ENCODE results near the gene RPL7A.
"Not testable (repeated sequence)": the region's sequence is repeated elsewhere in the genome, so short reads cannot be mapped to it uniquely, and the experiment has no call there.

RPL7A gene

DNA sequence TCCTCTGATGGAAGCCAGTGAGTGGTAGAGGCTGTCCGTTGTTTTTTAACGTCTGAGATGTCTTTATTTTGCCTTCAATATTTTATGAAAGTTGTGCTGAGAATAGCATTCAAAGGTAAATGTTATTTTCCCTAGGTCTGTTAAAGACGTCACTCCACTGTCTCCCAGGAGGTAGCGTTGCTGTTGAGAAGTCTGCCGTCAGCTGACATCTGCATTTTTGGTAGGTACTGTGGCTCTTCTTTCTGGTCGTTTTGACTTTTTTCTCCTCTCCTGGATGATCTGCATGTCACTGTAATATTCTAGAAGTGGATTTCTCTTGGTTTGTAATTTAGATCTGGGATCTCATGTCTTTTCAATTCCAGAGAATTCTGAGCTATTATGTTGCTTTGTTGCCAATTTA is 38.4 kb upstream of the RPL7A start:
- no CpG with 5 or more reads among the region's 6 CpGs for WGBS (ENCODE audit: insufficient coverage, insufficient read length)

GRCh38 chr9:133315997-133316396 is 32.0 kb upstream of the RPL7A start:
- Histone ChIP-seq H3K36me3 (ENCODE audit: control insufficient read depth, insufficient read depth, low read length) (no peaks in the 10 kb centered on the region), H3K9me3 (ENCODE audit: control insufficient read depth, insufficient read depth, low read length) (no peaks in the 10 kb centered on the region)

More for the DNA sequence above, 38.4 kb upstream of the RPL7A start:
- H3K9me3 ChIP-seq (ENCODE audit: control insufficient read depth, insufficient read depth, low read length) = no peaks in the 10 kb centered on the region
- H3K4me1 ChIP-seq (ENCODE audit: control insufficient read depth, insufficient read depth, low read length) = no peaks in the 10 kb centered on the region
- H3K4me3 ChIP-seq (ENCODE audit: low read length) = no peak overlapping the region
- no peaks in the 10 kb centered on the region for H3K36me3 ChIP-seq (ENCODE audit: control insufficient read depth, insufficient read depth, low read length)
- no peaks in the 10 kb centered on the region for H3K27me3 ChIP-seq (ENCODE audit: control insufficient read depth, insufficient read depth, low read length)
- no peak overlapping the region for H3K27ac ChIP-seq (ENCODE audit: low read length)
- no peak for DNase-seq (ENCODE audit: low read depth, low spot score)

GRCh38 chr9:133317551-133317950 is 30.5 kb upstream of the RPL7A start:
- not testable (repeated sequence) for H3K36me3 ChIP-seq (ENCODE audit: control insufficient read depth, insufficient read depth, low read length); H3K9me3 ChIP-seq (ENCODE audit: control insufficient read depth, insufficient read depth, low read length); H3K27ac ChIP-seq (ENCODE audit: low read length); H3K4me3 ChIP-seq (ENCODE audit: low read length); H3K4me1 ChIP-seq (ENCODE audit: control insufficient read depth, insufficient read depth, low read length); DNase-seq (ENCODE audit: low read depth, low spot score); H3K27me3 ChIP-seq (ENCODE audit: control insufficient read depth, insufficient read depth, low read length)
- no CpG with 5 or more reads among the region's 13 CpGs for WGBS (ENCODE audit: insufficient coverage, insufficient read length)

More at GRCh38 chr9:133315997-133316396, 32.0 kb upstream of the RPL7A start:
- no CpG with 5 or more reads among the region's 2 CpGs for WGBS (ENCODE audit: insufficient coverage, insufficient read length)
- Histone ChIP-seq H3K4me1 (ENCODE audit: control insufficient read depth, insufficient read depth, low read length) (no peaks in the 10 kb centered on the region), H3K27me3 (ENCODE audit: control insufficient read depth, insufficient read depth, low read length) (no peaks in the 10 kb centered on the region), H3K27ac (ENCODE audit: low read length) (no peak overlapping the region), H3K4me3 (ENCODE audit: low read length) (no peak overlapping the region)
- no peak for DNase-seq (ENCODE audit: low read depth, low spot score)

DNA sequence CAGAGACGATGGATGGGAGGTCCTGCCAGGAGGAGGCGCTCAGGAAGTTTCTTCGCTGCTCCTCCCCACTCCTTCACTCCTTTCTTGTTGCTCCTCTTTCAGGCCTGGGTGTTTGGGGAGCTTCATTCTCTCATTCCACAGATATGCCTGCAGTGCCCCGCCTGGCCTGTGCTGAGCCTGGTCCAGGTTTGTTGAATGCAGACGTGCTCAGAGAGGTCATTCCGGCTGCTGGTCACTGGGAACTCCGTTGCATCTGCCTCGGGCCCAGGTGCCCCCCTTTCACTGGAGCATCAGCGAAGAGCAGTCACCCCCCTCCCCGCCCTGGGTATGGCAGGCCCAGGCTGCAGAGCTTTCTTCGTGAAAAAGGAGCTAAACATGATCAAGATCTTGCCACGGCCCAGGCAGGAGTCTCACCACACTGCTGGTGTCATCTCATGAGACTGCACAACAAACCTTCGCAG is 27.6 kb upstream of the RPL7A start:
- no peak for DNase-seq (ENCODE audit: low read depth, low spot score)
- no peak overlapping the region for H3K4me3 ChIP-seq (ENCODE audit: low read length)
- no peaks in the 10 kb centered on the region for H3K9me3 ChIP-seq (ENCODE audit: control insufficient read depth, insufficient read depth, low read length)
- WGBS (ENCODE audit: insufficient coverage, insufficient read length) = no CpG with 5 or more reads among the region's 13 CpGs
- no peaks in the 10 kb centered on the region for H3K36me3 ChIP-seq (ENCODE audit: control insufficient read depth, insufficient read depth, low read length)
- H3K27ac ChIP-seq (ENCODE audit: low read length) = no peak overlapping the region
- no peaks in the 10 kb centered on the region for H3K4me1 ChIP-seq (ENCODE audit: control insufficient read depth, insufficient read depth, low read length)
- no peaks in the 10 kb centered on the region for H3K27me3 ChIP-seq (ENCODE audit: control insufficient read depth, insufficient read depth, low read length)

DNA sequence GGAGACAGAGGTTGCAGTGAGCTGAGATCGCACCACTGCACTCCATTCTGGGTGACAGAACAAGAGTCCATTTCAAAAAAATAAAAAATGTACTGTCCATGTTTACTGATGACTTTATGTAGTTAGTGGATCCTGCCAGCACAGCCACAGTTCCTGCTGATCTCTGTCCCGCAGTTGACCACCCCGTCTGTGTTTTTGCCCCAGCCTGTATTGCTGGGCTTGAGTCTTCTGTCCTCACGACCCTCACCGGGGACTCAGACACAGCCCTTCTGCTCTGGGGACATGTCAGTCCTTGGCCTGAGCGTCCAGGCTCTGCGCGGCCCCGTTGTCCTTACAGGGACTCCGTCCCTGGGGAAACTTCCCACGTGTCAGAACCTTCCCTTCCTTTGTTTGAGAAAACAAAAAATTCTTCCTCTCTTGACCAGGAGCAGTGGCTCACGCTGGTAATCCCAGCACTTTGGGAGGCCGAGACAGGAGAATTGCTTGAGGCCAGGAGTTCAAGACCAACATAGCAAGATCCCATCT is 26.5 kb upstream of the RPL7A start:
- DNase-seq (ENCODE audit: low read depth, low spot score) = no peak
- Histone ChIP-seq H3K36me3 (ENCODE audit: control insufficient read depth, insufficient read depth, low read length) (no peaks in the 10 kb centered on the region), H3K27ac (ENCODE audit: low read length) (no peak overlapping the region), H3K27me3 (ENCODE audit: control insufficient read depth, insufficient read depth, low read length) (no peaks in the 10 kb centered on the region), H3K9me3 (ENCODE audit: control insufficient read depth, insufficient read depth, low read length) (no peaks in the 10 kb centered on the region), H3K4me1 (ENCODE audit: control insufficient read depth, insufficient read depth, low read length) (no peaks in the 10 kb centered on the region), H3K4me3 (ENCODE audit: low read length) (no peak overlapping the region)
- WGBS (ENCODE audit: insufficient coverage, insufficient read length) = no CpG with 5 or more reads among the region's 13 CpGs

DNA sequence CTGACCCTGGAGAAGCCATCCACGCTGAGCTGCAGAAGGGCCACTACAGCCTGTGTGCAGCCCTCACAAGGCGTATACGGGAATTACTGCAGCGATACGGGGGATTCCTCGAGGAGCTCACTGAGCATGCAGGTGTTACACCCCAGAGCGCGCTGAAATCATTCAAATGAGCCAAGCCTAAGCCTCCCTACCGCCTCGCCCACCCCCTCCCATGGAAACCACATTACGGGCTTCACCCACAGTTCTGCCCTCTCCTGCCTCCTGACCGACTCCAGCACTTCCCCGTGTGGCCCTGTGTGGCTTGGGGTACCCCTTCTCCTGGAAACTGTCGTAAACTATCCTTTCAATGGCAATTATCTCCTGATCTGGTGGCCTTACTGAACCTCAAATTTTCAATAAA is 25.3 kb upstream of the RPL7A start:
- H3K9me3 ChIP-seq (ENCODE audit: control insufficient read depth, insufficient read depth, low read length) = no peaks in the 10 kb centered on the region
- H3K27ac ChIP-seq (ENCODE audit: low read length) = no peak overlapping the region
- H3K36me3 ChIP-seq (ENCODE audit: control insufficient read depth, insufficient read depth, low read length) = no peaks in the 10 kb centered on the region
- H3K4me3 ChIP-seq (ENCODE audit: low read length) = no peak overlapping the region
- no CpG with 5 or more reads among the region's 14 CpGs for WGBS (ENCODE audit: insufficient coverage, insufficient read length)
- H3K27me3 ChIP-seq (ENCODE audit: control insufficient read depth, insufficient read depth, low read length) = no peaks in the 10 kb centered on the region
- H3K4me1 ChIP-seq (ENCODE audit: control insufficient read depth, insufficient read depth, low read length) = no peaks in the 10 kb centered on the region
- DNase-seq (ENCODE audit: low read depth, low spot score) = no peak

DNA sequence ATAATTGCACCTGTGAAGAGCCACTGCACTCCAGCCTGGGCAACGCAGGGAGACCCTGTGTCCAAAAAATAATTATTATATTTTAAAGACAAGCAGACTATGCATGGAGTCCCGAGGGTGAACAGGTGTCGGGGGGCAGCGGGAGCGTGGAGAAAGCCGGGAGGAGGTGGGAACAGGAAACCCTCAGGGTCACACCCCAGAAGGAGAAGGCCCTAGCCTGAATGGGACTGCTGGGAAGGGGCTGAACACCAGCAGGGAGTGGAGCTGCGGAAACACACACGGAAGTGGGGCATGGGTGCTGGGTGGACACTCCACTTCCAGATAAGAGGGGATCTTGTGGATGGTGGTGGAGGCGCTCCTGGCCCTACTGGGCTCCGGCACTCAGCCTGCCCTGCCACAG is 24.8 kb upstream of the RPL7A start:
- H3K36me3 ChIP-seq (ENCODE audit: control insufficient read depth, insufficient read depth, low read length) = no peaks in the 10 kb centered on the region
- no peaks in the 10 kb centered on the region for H3K4me1 ChIP-seq (ENCODE audit: control insufficient read depth, insufficient read depth, low read length)
- no peak for DNase-seq (ENCODE audit: low read depth, low spot score)
- H3K27me3 ChIP-seq (ENCODE audit: control insufficient read depth, insufficient read depth, low read length) = no peaks in the 10 kb centered on the region
- H3K9me3 ChIP-seq (ENCODE audit: control insufficient read depth, insufficient read depth, low read length) = no peaks in the 10 kb centered on the region
- H3K4me3 ChIP-seq (ENCODE audit: low read length) = no peak overlapping the region
- H3K27ac ChIP-seq (ENCODE audit: low read length) = no peak overlapping the region
- WGBS (ENCODE audit: insufficient coverage, insufficient read length) = no CpG with 5 or more reads among the region's 10 CpGs

- no CpG with 5 or more reads among the region's 13 CpGs for WGBS (ENCODE audit: insufficient coverage, insufficient read length)
- Histone ChIP-seq H3K27ac (ENCODE audit: low read length) (no peak overlapping the region), H3K4me3 (ENCODE audit: low read length) (no peak overlapping the region), H3K9me3 (ENCODE audit: control insufficient read depth, insufficient read depth, low read length) (no peaks in the 10 kb centered on the region), H3K4me1 (ENCODE audit: control insufficient read depth, insufficient read depth, low read length) (no peaks in the 10 kb centered on the region), H3K36me3 (ENCODE audit: control insufficient read depth, insufficient read depth, low read length) (no peaks in the 10 kb centered on the region), H3K27me3 (ENCODE audit: control insufficient read depth, insufficient read depth, low read length) (no peaks in the 10 kb centered on the region)
- no peak for DNase-seq (ENCODE audit: low read depth, low spot score)
Observed at GRCh38 chr9:133323991-133324703, 23.9 kb upstream of the RPL7A start.

DNA sequence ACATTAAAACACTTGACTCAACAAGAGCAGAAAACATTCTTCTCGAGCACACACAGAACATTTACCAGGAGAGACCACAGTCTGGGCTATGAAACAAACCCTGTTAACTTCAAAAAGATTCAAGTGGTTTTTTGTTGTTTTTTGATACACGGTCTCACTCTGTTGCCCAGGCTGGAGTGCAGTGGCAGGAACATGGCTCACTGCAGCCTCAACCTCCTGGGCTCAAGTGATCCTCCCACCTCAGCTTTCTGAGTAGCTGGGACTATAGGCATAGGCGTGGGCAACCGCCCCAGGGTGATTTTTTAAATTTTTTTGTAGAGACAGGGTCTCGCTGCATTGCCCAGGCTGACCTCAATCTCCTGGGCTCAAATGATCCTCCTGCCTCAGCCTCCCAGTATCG is 21.0 kb upstream of the RPL7A start:
- H3K27me3 ChIP-seq (ENCODE audit: control insufficient read depth, insufficient read depth, low read length); H3K4me3 ChIP-seq (ENCODE audit: low read length); H3K9me3 ChIP-seq (ENCODE audit: control insufficient read depth, insufficient read depth, low read length); DNase-seq (ENCODE audit: low read depth, low spot score); H3K4me1 ChIP-seq (ENCODE audit: control insufficient read depth, insufficient read depth, low read length); H3K27ac ChIP-seq (ENCODE audit: low read length): not testable (repeated sequence)
- H3K36me3 ChIP-seq (ENCODE audit: control insufficient read depth, insufficient read depth, low read length) = peaks cover 10% of the 10 kb centered on the region
- WGBS (ENCODE audit: insufficient coverage, insufficient read length) = no CpG with 5 or more reads among the region's 6 CpGs

DNA sequence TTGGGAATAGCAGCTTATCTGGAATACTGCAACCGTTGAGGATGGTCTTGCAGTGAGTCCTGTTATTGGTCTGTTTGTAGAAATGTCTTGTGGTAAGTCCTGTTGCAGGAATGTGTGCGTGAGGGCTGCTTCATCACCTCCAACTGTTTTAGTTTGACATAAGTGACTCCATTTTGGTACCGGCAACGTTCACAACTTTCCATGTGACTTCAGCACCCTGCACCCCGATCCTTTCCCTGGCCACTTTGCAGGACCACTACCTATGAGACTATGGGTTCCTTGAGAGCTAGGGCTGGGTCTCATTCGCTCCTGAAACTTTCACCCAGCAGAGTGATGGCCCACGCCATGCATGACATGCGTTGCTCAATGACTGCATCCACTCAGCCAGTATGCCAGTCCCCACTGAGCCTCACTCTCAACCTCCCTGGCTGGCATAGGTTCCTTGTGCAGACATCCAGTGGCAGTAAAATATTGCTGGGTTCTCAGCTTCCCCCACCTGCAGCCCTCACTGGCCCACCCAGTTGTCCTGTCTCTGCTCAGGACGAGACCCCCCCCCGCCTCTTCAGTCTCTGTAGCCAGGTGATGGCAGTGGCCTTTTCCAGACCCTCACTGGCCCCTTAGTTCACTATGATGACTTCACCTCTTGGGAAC is 20.1 kb upstream of the RPL7A start:
- Histone ChIP-seq H3K4me1 (ENCODE audit: control insufficient read depth, insufficient read depth, low read length) (no peaks in the 10 kb centered on the region), H3K27me3 (ENCODE audit: control insufficient read depth, insufficient read depth, low read length) (no peaks in the 10 kb centered on the region), H3K27ac (ENCODE audit: low read length) (no peak overlapping the region), H3K36me3 (ENCODE audit: control insufficient read depth, insufficient read depth, low read length) (peaks cover 18% of the 10 kb centered on the region), H3K9me3 (ENCODE audit: control insufficient read depth, insufficient read depth, low read length) (no peaks in the 10 kb centered on the region), H3K4me3 (ENCODE audit: low read length) (no peak overlapping the region)
- WGBS (ENCODE audit: insufficient coverage, insufficient read length) = no CpG with 5 or more reads among the region's 10 CpGs
- DNase-seq (ENCODE audit: low read depth, low spot score) = no peak
